Kidney tubule cell (primary cell): ENCODE measurements around the gene ADAMTS4.
A peak's percentile ranks its signal among the peaks of the same experiment; 100 is the strongest.

Experiments
- DNase-seq: peaks from one replicate; pipeline ENCODE4 v3.0.0-alpha.2; 2018; ENCODE audit warnings: low spot score

Gene ADAMTS4

DNA sequence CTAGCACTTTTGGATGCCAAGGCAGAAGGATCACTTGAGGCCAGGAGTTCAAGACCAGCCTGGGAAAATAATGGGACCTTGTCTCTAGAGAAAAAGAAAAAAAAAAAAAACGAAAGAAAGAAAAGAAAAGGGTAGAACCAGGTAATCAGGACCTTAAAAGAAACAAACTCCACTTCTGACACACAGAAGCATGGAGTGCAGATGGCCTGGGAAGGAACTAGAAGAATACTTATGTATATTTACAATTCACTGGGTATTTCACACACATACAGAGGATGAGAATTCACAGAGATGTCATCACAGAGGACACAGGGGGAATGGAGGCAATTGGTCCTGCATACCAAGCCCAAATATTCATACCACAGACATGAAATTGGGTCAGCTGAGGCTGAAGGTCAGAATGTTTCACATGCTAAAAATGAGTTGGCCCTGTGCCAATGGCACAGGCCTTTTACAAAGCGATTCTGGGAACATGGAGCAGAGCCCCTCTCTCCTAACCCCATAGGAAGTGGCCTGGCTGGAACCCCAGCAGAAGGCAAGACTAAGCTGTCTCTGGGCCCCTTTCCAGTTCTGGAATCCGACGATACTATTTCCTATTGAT is 26.0 kb downstream of the ADAMTS4 start:
- DNase-seq: peak; percentile 35

DNA sequence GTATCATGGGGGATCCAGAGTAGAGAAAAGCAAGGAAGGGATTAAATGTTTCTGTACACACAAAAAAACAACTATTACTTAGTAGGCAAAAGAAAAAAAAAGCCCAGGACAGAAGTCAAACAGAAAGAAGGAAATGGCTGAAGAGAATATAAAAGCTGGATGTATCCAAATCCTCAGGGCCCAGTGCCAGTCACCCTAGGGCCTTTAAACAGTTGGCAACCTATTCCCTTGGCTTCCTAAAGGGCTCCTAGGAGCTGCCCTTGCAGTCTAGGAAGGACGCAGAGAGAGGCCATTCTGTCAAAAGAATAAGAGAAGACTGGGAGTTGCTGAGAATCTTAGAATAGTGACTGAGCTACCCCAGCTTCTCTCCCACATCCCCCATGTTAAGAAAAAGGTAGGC is 26.5 kb downstream of the ADAMTS4 start:
- DNase-seq: no peak

DNA sequence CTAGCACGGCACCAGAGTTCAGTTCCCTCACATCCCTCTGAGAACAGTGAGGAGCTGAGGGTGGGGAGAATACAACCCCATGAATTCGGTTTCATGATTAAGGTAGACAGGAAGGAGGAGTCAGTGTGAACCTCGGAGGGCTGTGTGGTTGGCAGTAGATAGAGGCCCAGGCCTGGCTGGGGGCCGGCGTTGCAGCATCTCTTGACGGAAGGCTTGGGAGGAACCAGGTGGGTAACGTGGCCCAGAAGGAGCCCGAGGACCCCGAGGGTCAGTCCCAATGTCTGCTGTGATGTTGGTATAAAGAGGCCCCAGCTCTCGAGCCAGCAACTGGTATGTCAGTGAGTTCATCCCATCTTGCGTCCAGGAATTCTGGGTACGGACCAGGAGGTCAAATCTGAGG is 27.2 kb downstream of the ADAMTS4 start:
- DNase-seq: no peak

DNA sequence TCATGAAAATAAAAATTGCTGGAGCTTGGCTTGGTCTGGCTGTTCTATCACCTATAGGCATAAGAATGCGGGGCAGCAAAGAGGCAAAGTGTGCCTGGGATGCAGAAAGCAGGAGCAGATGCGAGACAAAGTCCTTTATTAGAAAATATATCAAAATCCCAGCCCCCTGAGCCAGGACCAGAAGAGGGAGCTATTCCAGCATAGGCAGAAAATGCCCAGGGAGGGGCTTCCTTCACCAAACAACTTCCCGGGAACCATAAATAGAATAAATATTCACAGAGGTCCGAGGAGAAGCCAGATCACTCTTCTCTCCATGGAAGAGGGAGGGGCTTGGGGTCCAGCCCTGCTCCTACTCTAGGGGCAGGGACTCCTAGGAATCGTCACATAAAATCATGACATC is 27.7 kb downstream of the ADAMTS4 start:
- DNase-seq: no peak

DNA sequence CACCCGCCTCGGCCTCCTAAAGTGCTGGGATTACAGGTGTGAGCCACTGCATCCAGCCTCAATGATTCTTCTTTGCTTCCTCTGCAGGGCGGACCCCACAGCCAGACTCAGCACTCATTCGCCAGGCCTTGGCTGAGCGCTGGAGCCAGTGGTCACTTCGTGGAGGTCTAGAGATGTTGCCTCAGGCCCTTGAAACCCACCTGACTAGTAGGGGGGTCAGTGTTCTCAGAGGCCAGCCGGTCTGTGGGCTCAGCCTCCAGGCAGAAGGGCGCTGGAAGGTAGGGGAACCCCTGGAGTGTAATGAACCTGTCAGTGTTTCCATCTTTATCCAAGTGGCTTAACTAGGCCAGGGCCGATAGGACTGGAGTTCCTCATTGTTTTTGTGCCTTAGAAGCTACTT is 29.9 kb downstream of the ADAMTS4 start:
- no peak for DNase-seq

DNA sequence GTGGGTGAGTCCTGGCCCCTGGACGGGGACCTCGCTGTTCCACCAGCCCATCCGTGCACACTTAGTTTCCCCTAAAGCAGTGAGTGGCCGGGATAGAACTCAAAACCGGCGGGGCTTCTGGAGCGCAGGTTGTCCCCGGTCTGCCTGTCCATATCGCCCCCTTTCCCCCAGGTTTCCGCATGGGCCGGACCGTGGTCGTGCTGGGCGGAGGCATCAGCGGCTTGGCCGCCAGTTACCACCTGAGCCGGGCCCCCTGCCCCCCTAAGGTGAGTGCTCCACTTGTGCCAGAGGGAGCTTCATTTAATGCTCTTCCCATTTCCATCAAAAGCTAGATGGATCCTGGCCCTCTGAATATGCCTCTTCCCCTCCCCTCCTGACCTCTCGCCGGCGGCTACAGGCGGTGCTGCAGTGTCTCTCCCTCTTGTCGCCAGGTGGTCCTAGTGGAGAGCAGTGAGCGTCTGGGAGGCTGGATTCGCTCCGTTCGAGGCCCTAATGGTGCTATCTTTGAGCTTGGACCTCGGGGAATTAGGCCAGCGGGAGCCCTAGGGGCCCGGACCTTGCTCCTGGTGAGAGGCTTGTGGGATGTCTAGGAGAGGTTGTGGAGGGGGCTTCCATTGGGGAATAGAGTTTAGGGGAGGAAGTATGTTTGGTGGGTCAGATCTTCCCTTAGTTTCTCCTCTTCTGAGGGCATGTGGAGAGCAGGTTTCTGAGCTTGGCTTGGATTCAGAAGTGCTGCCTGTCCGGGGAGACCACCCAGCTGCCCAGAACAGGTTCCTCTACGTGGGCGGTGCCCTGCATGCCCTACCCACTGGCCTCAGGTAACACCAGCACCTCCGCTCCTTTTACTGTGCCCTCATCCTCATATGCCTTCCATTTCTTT is 31.9 kb downstream of the ADAMTS4 start:
- peak; percentile 31 for DNase-seq

DNA sequence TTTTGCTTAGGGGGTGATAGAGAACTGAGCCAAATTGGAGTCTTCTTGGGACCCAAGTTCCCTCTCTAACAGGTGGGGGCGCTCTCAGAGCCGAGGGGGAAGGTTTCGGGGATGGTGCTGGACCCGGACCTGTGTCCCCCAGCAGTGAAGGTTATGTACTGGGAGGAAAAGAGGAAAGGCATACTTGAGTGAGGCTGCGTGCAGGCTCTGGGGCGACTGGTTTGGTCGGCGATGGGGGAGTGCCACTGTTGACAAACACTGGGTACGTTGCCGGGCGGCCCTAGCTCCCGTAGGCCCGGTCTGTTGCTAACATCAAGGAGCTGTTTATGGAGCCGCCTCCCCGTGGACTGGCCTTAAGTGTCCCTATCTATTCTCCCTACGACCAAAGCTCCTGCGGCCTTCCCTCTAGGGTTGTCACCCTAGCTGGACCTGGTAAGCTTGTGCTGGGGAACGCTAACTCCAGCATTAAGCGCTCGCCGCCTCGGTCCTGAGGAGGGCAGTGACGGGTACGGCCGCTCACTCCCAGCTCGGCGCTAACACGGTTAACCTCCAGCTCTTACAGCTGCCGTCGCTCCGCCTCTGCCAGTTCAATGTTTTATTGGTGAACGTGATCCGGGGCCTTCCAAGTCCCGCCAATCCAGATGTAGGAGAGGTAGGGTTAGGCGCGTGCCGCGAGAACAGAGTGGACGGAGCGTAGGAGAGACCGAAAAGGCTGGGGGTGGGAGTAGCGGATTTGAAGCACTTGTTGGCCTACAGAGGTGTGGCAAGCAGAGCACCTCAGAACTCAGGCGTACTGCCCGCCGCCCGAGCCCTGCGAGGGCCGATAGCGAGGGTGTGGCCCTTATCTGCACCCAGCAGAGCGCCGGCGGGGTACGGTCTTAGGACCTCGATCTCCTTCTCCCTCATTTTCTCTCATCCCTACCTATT is 32.8 kb downstream of the ADAMTS4 start, which contains the start of gene PPOX:
PPOX (plus strand) TSS at position 685 of the 927 bp plus-strand sequence. CDS start 422 bp downstream, outside the sequence.
- peak; percentile 99 for DNase-seq

DNA sequence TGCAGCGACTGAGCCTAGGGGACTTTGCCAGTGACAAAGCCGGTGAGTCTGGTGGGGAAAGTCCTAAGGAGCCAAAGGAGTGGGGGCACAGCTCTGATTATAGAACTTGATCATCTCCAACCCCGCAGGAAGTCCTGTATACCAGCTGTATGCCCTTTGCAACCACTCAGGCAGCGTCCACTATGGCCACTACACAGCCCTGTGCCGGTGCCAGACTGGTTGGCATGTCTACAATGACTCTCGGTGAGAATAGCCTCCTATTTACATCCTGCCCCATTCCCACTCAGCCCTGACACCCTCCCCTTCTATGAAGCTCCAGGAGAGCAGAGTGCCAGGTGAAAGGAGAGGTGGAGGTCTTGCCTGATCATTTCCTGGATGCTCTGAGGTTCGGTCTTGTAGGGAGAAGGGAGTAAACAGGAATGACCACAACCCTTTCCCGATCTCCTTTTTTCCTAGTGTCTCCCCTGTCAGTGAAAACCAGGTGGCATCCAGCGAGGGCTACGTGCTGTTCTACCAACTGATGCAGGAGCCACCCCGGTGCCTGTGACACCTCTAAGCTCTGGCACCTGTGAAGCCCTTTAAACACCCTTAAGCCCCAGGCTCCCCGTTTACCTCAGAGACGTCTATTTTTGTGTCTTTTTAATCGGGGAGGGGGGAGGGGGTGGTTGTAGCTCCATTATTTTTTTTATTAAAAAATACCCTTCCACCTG is 33.8 kb downstream of the ADAMTS4 start:
- no peak for DNase-seq

DNA sequence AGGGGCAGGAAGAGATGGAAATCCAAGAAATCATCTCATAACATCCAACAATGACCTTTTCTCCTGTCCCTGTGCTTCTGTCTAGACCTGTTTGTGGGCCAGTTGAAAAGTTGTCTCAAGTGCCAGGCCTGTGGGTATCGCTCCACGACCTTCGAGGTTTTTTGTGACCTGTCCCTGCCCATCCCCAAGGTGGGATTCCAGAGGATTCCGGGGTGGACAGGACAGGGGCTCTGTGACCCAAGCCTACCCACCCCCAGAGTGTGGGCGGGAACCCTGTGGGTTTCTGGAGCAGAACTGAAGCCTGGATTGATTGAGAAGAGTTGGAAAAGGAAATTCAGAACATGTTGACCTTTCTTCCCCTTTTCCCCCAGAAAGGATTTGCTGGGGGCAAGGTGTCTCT is 35.1 kb downstream of the ADAMTS4 start:
- no peak for DNase-seq

DNA sequence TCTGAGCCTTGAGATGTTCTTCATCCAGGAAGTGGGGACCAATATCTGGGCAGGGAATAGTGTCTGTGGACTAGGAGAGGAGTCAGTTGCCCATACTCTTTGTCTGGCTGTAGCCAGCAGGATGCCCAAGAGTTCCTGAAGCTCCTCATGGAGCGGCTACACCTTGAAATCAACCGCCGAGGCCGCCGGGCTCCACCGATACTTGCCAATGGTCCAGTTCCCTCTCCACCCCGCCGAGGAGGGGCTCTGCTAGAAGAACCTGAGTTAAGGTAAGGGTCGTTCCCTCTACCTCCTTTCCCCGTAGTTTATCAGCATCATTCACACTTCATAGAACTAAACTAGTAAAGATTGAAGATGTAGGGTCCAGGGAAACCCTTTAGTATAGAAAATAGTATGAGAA is 36.0 kb downstream of the ADAMTS4 start:
- DNase-seq: no peak

DNA sequence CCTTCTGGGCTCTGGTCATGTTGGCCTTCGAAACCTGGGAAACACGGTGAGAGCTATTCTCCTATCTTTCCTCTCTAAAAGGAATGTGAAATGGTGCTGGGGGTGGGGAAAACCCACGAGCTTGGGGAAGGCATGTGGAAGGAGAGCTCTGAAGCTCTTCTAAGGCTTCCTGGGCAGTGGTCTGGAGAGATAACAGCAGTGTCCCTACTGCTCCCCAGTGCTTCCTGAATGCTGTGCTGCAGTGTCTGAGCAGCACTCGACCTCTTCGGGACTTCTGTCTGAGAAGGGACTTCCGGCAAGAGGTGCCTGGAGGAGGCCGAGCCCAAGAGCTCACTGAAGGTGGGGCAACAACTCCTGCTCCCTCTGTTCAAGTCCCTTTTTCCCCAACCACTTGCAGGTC is 36.8 kb downstream of the ADAMTS4 start:
- DNase-seq: no peak

DNA sequence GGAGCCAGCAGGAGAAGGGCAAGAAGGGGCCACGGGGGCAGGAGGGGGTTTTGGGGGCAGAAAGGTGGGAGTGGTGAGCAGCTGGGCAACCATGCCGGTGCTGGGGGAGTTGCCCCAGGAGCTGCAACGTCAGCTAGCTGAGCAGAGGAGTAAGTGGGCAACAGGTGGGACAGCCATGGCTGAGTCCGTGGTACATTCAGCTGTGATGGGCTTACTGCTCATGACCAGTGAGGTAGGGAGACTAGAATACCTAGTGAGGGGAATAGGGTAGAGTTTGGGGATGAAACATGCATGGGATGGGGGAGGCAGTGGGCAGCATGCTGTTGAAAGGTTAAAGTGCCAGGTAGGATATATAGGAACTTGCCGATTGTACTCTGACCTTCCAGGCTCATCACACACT is 37.2 kb downstream of the ADAMTS4 start:
- no peak for DNase-seq

DNA sequence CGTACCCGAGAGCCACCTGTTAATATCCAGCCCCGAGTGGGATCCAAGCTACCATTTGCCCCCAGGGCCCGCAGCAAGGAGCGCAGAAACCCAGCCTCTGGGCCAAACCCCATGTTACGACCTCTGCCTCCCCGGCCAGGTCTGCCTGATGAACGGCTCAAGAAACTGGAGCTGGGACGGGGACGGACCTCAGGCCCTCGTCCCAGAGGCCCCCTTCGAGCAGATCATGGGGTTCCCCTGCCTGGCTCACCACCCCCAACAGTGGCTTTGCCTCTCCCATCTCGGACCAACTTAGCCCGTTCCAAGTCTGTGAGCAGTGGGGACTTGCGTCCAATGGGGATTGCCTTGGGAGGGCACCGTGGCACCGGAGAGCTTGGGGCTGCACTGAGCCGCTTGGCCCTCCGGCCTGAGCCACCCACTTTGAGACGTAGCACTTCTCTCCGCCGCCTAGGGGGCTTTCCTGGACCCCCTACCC is 38.1 kb downstream of the ADAMTS4 start:
- no peak for DNase-seq

DNA sequence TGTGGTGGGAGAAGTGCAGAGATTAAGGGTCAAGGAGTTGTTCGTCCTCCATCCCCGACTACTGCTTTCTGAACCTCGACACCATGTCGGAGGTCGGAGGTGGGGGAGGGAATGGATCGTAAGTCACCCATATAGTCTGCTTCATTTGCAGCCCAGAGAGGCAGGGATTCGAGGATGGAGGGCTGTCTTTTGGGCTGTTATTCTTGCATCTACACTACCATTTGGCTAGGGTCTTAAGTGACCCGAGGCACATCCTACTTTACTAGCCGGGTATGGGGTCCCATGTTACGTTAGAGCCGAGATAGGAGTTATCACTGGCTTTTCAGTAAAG is 39.0 kb downstream of the ADAMTS4 start:
- no peak for DNase-seq

DNA sequence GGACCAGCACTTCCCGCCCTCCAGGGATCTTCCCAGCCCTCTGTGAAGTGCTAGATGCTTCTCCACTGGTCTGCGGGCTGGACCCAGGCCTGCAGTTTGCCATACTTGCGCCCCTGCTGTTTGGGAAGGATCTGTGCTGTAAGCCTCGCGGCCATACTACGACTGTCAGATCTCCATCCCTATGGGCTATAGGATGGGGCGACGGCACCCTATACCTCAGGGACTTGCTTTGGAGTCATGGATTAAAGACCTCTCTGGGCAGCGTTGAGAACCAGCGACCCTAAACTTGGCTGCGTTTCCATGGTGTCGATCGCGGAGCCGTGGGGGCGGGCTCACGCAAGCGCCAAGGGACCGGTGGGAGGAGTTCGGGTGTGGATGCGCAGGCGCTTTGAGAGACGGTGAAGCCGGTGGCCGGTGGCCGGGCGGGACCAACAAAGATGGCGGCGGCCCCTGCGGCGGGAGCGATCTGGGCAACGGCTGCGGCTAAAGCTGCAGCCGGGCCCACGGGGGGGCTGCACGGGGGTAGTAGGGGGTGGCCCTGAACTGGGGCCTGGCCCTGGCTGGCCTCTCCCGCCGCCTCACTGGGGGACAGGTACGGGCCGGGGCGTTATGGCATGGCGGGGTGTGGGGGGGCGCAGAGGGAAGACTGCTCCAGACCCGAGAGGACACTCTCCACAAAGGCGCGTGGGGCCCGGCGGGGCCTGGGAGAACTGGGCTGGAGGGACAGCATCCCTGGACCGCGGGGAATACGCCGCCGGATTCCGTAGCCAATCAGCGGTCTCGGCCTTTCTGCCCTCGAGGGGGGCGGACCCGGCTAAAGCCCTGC is 39.6 kb downstream of the ADAMTS4 start, which contains the start of gene USP21:
USP21 (plus strand) TSS at position 414 of the 826 bp plus-strand sequence. CDS start 1,141 bp downstream, outside the sequence.
- DNase-seq: peak; percentile 89

DNA sequence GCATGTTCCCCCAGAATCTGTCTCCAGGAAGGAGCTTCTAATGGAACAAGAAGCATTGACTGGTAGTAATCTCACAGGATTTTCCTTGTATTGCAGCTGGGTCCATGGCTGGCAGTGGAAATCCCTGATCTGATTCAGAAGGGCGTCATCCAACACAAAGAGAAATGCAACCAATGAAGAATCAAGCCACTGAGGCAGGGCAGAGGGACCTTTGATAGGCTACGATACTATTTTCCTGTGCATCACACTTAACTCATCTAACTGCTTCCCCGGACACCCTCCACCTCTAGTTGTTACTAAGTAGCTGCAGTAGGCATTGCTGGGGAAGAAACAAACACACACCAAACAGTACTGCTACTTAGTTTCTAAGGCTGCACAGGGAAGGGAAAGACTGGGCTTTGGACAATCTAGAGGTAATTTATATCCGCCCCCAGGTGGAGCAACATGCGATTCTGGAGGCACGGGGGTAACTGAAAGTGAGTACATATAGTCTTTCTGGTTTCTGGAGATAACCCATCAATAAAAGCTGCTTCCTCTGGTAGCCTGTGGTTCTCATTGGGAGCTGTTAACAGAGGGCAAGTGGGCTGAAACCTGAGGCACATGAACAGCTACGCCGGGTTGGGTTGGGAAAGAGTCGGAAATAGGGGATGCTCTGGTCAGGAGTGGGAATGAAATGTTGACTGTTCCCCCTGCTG is 40.4 kb downstream of the ADAMTS4 start:
- peak; percentile 2 for DNase-seq

DNA sequence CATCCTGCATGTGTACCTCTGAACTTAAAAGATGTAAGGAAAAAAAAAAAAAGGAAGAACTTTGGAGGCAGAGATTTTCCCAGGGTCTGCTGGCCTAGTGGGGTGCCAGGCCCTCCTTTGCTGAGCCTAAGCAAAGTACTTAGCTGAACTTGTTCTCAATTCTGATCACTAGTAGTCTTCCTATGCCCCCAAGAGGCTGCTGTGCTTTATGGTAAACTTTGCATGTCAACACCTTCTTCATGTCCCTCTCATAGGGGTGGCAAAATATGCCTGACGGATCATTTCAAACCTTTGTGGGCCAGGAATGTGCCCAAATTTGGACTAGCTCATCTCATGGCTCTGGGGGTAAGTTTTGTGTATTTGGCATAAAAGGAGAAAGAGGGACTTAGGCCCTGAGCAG is 41.0 kb downstream of the ADAMTS4 start:
- no peak for DNase-seq

DNA sequence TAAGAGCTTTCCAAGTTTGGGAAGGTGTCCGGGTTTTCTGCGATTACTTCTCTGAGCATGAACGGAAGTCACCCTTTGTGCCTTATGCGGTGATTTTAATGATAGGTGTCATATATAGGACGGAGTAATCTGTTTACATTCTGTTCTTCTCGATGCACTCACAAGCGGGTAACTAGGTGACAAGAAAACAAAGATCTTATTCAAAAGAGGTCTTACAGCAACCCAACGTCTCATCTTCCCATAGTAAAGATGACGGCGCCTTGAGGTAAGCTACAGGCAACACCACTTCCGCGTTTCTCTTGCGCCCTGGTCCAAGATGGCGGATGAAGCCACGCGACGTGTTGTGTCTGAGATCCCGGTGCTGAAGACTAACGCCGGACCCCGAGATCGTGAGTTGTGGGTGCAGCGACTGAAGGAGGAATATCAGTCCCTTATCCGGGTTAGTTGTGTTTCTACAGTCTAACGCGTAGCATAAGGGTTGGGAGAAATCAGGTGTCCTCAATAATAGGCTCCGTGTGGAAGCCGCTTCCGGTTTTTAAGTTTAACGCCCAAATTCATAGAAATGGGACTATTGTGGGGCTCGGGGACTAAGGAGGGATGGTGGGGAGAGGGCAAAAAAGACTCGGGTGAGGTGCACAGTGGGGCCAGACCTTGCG is 45.0 kb downstream of the ADAMTS4 start, which contains the start of gene UFC1:
UFC1 (plus strand) TSS at position 297 of the 656 bp plus-strand sequence; CDS start at position 317, 20 bp downstream.
- peak; percentile 93 for DNase-seq

DNA sequence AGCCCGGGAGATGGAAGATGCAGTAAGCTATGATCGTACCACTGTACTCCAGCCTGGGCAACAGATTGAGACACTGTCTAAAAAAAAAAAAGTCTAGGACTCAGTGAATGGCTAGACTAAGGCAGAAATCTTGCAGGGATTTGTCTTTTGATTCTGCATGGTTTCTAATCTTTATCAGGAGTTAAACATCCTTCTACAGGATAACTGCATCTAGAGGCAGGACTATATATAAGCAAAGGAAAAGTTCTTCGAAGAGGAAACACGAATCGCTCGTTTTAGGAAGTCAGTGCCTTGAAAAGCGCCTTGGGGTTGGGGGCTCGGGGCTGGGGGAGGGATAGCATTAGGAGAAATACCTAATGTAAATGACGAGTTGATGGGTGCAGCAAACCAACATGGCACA is 45.7 kb downstream of the ADAMTS4 start:
- no peak for DNase-seq
